ACHN (cell line): ENCODE results near the gene AIF1.

ENCODE experiments used
- DNase-seq: peaks from one replicate; pipeline ENCODE4 v3.0.0-alpha.2; 2015
- in situ Hi-C: cut with HindIII; loops from 2 replicates; pipeline ENCODE4 v1.10.0; 2017; ENCODE audit warnings: low sequenced_read_pairs, low pct_ligation_motif_present, low pct_unique_long_range_greater_than_20kb

AIF1 gene

GRCh38 chr6:31658158-31658688, 43.2 kb downstream of the AIF1 start:
- in situ Hi-C loops = no loop called here

GRCh38 chr6:31658983-31659648, 44.1 kb downstream of the AIF1 start:
- in situ Hi-C loops = no loop called here
- DNase-seq = no peak

More at GRCh38 chr6:31658158-31658688, 43.2 kb downstream of the AIF1 start:
- no peak for DNase-seq

GRCh38 chr6:31659649-31660380, 44.8 kb downstream of the AIF1 start:
- in situ Hi-C loops = no loop called here
- peak; percentile 49 for DNase-seq

GRCh38 chr6:31660381-31661261, 45.6 kb downstream of the AIF1 start, which contains the start of gene C6orf47:
Gene C6orf47 (minus strand): TSS chr6:31660778. CDS start chr6:31659947, 831 bp downstream.
- in situ Hi-C loops = no loop called here

GRCh38 chr6:31661262-31662123, 46.5 kb downstream of the AIF1 start:
- in situ Hi-C loops = no loop called here

More at GRCh38 chr6:31660381-31661261, 45.6 kb downstream of the AIF1 start, which contains the start of gene C6orf47:
- peak; percentile 77 for DNase-seq

GRCh38 chr6:31662124-31662723, 47.2 kb downstream of the AIF1 start:
- in situ Hi-C loops = no loop called here
- no peak for DNase-seq

More at GRCh38 chr6:31661262-31662123, 46.5 kb downstream of the AIF1 start:
- no peak for DNase-seq

- DNase-seq = no peak
- in situ Hi-C loops = no loop called here
Observed at GRCh38 chr6:31663126-31663960, 48.3 kb downstream of the AIF1 start.

GRCh38 chr6:31663961-31664789, 49.1 kb downstream of the AIF1 start:
- in situ Hi-C loops = no loop called here

GRCh38 chr6:31664790-31665500, 49.9 kb downstream of the AIF1 start, which contains the start of gene GPANK1:
Gene GPANK1 (minus strand): TSS chr6:31664997. CDS start chr6:31664478, 519 bp downstream.
- DNase-seq = peak; percentile 86

More at GRCh38 chr6:31663961-31664789, 49.1 kb downstream of the AIF1 start:
- DNase-seq = peak; percentile 70

GRCh38 chr6:31665501-31666336, 50.7 kb downstream of the AIF1 start, which contains the start of gene CSNK2B:
Gene CSNK2B (plus strand): TSS chr6:31666080. CDS start chr6:31666832, 752 bp downstream.
- in situ Hi-C loops = no loop called here
- DNase-seq = peak; percentile 94

More at GRCh38 chr6:31664790-31665500, 49.9 kb downstream of the AIF1 start, which contains the start of gene GPANK1:
- in situ Hi-C loops = no loop called here

- in situ Hi-C loops = no loop called here
- DNase-seq = no peak
Observed at GRCh38 chr6:31666337-31666965, 51.4 kb downstream of the AIF1 start.
